ENCODE data around the gene SLC35B1.

GRCh38 chr17:49745175-49746139 lies 37.7 kb upstream of the SLC35B1 start:
- TF ChIP-seq CTCF (IDR thresholded peaks at IDR 0.05) (no peak), POLR2A (IDR thresholded peaks at IDR 0.05) (no peak)
